ENCODE data around the gene BCL2A1. TPM values are rescaled to one million over a fixed set of nuclear protein-coding genes. Genes with fewer than 3 reads are reported as not detected.
A peak's percentile ranks its signal among the peaks of the same experiment; 100 is the strongest.

Gene BCL2A1
- total and polyA plus RNA-seq, 2 of the 4 experiments (the other 2 are of a cell fraction) = 2.3 to 4.5 TPM

DNA sequence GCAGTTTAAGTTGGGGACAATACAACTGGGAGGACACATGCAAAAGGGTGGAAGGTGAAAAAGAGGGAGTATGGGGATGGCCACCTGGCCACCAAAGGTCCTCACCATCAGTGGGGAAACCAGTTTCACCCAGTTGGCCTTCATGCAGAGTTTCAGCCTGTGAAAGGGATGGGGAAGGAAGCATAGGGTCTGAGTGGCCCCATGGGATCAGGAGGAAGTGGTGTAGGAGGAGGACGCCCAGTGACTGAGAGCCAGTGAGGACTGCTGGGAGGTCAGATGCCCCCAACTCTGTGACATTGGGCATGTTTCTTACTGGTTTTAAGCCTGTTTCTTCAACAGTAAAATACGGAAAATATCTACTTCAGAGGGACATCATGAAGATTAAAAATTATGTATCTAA lies 16.3 kb downstream of the BCL2A1 start:
- Histone ChIP-seq H3K4me1 (ENCODE audit: control insufficient read depth, insufficient read depth, low read length) (peaks cover 8% of the 10 kb centered on the region), H3K18ac (ENCODE audit: low read depth, low read length) (peak overlapping the region; percentile 8), H2BK15ac (ENCODE audit: low read depth, low read length) (peak overlapping the region; percentile 53; the same call in 2 of the 3 replicates), H2AFZ (replicated peaks; ENCODE audit: low read length, poor library complexity) (peak overlapping the region; percentile 67), H4K5ac (ENCODE audit: low read depth, low read length) (peak overlapping the region; percentile 69; the same call in 1 of the 2 replicates), H4K8ac (ENCODE audit: low read depth in 2 of 2, low read length in 2 of 2) (no peak overlapping the region; a peak in 1 of 4 replicates), H3K27ac (ENCODE audit: insufficient read depth, low read length) (no peak overlapping the region), H2BK20ac (ENCODE audit: low read depth, low read length) (no peak overlapping the region; the same call in 1 of the 2 replicates), H3K56ac (ENCODE audit: extremely low read depth, insufficient read depth, low read length) (no peak overlapping the region), H4K20me1 (ENCODE audit: insufficient read depth, low read length) (no peaks in the 10 kb centered on the region), H3K4me3 (ENCODE audit: insufficient read depth, low read depth, low read length) (no peak overlapping the region), H2BK5ac (ENCODE audit: low read depth, low read length, poor library complexity, severe bottlenecking) (no peak overlapping the region), H2AK9ac (replicated peaks; ENCODE audit: low read depth, low read length, poor library complexity) (no peak overlapping the region), H2AK5ac (ENCODE audit: low read depth, low read length) (peak overlapping the region; percentile 87), H3K9ac (ENCODE audit: low read depth, low read length) (no peak overlapping the region), H3K14ac (replicated peaks; ENCODE audit: low read depth, low read length) (peak overlapping the region; percentile 52), H4K91ac (ENCODE audit: insufficient read depth, low read depth, low read length) (no peak overlapping the region), H3K23ac (ENCODE audit: low read depth, low read length) (no peak overlapping the region), H3K9me1 (ENCODE audit: insufficient read depth, low read length) (no peaks in the 10 kb centered on the region), H2BK120ac (ENCODE audit: low read depth, low read length) (no peak overlapping the region), H3K79me1 (ENCODE audit: low read depth in 1 of 2, low read length in 2 of 2) (no peaks in the 10 kb centered on the region), H3K9me3 (ENCODE audit: control insufficient read depth, insufficient read depth, low read length) (no peaks in the 10 kb centered on the region), H3K4me2 (ENCODE audit: low read depth, low read length) (no peak overlapping the region), H3K27me3 (ENCODE audit: control insufficient read depth, insufficient read depth, low read length) (no peaks in the 10 kb centered on the region), H3K36me3 (ENCODE audit: control insufficient read depth, insufficient read depth, low read length) (no peaks in the 10 kb centered on the region), H3K4ac (ENCODE audit: low read depth, low read length) (no peak overlapping the region; the same call in none of the 2 replicates)
- dilution Hi-C loops (cut with HindIII; ENCODE audit: low sequenced_read_pairs, unreplicated experiment) (no loop called here), in situ Hi-C loops (cut with MboI; ENCODE audit: low sequenced_read_pairs) (no loop called here), intact Hi-C loops (cut with micrococcal nuclease) (no loop called here)
- no TSS peak for BruUV-seq (replicated peaks)
- CTCF ChIA-PET = no interaction called here
- POLR2A ChIA-PET (ENCODE audit: unreplicated experiment) = no interaction called here
- TF ChIP-seq, protein P1, sequence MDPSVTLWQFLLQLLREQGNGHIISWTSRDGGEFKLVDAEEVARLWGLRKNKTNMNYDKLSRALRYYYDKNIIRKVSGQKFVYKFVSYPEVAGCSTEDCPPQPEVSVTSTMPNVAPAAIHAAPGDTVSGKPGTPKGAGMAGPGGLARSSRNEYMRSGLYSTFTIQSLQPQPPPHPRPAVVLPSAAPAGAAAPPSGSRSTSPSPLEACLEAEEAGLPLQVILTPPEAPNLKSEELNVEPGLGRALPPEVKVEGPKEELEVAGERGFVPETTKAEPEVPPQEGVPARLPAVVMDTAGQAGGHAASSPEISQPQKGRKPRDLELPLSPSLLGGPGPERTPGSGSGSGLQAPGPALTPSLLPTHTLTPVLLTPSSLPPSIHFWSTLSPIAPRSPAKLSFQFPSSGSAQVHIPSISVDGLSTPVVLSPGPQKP (IDR thresholded peaks at IDR 0.05; ENCODE audit: borderline replicate concordance, low read depth, low read length) = no peak
- TF ChIP-seq CEBPB (IDR thresholded peaks at IDR 0.05; ENCODE audit: low read depth, low read length) (no peak), RCOR1 (IDR thresholded peaks at IDR 0.05; ENCODE audit: insufficient replicate concordance, low read length) (no peak), POLR2A (IDR thresholded peaks at IDR 0.05; ENCODE audit: low read depth, low read length) (no peak), BHLHE40 (IDR thresholded peaks at IDR 0.05; ENCODE audit: low read depth, low read length) (no peak), CHD1 (IDR thresholded peaks at IDR 0.05; ENCODE audit: low read depth, low read length) (no peak), RAD21 (IDR thresholded peaks at IDR 0.05; ENCODE audit: low read length) (no peak), NFE2L2 (IDR thresholded peaks at IDR 0.05; ENCODE audit: low read depth, low read length) (no peak)
- TF ChIP-seq, protein P2, sequence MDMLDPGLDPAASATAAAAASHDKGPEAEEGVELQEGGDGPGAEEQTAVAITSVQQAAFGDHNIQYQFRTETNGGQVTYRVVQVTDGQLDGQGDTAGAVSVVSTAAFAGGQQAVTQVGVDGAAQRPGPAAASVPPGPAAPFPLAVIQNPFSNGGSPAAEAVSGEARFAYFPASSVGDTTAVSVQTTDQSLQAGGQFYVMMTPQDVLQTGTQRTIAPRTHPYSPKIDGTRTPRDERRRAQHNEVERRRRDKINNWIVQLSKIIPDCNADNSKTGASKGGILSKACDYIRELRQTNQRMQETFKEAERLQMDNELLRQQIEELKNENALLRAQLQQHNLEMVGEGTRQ (IDR thresholded peaks at IDR 0.05; ENCODE audit: low read depth, low read length) = no peak
- TF ChIP-seq, protein P3, sequence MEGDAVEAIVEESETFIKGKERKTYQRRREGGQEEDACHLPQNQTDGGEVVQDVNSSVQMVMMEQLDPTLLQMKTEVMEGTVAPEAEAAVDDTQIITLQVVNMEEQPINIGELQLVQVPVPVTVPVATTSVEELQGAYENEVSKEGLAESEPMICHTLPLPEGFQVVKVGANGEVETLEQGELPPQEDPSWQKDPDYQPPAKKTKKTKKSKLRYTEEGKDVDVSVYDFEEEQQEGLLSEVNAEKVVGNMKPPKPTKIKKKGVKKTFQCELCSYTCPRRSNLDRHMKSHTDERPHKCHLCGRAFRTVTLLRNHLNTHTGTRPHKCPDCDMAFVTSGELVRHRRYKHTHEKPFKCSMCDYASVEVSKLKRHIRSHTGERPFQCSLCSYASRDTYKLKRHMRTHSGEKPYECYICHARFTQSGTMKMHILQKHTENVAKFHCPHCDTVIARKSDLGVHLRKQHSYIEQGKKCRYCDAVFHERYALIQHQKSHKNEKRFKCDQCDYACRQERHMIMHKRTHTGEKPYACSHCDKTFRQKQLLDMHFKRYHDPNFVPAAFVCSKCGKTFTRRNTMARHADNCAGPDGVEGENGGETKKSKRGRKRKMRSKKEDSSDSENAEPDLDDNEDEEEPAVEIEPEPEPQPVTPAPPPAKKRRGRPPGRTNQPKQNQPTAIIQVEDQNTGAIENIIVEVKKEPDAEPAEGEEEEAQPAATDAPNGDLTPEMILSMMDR (conservative IDR thresholded peaks at IDR 0.05; ENCODE audit: low read depth, low read length) = no peak
- DNase-seq (no peak), ATAC-seq (ENCODE audit: low read depth) (no peak)
- no CpG with 5 or more reads among the region's 2 CpGs for WGBS, 2 experiments (ENCODE audit: extremely low coverage in 2 of 2, insufficient read length in 1 of 2)

All from IMR-90 (cell line).